ENCODE data around the gene PATL2.
"Not testable (repeated sequence)": the region's sequence is repeated elsewhere in the genome, so short reads cannot be mapped to it uniquely, and the experiment has no call there.

DNA sequence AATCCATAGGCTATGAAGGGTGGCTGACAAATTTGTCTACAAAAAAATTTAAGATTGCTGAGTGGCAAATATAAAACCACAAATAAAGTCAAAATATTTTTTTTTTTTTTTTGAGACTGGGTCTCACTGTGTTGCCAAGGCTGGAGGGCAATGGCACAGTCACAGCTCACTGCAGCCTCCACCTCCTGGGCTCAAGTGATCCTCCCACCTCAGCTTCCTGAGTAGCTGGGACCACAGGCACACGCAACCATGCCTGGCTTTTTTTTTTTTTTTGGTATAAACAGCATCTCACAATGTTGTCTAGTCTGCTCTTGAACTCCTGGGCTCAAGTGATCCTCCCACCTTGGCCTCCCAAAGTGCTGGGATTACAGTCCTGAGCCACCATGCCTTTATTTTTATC, 20.9 kb downstream of the PATL2 start:
- not testable (repeated sequence) for TF ChIP-seq EZH2phosphoT487, EZH2 (IDR thresholded peaks at IDR 0.05)
- TF ChIP-seq, protein P1, sequence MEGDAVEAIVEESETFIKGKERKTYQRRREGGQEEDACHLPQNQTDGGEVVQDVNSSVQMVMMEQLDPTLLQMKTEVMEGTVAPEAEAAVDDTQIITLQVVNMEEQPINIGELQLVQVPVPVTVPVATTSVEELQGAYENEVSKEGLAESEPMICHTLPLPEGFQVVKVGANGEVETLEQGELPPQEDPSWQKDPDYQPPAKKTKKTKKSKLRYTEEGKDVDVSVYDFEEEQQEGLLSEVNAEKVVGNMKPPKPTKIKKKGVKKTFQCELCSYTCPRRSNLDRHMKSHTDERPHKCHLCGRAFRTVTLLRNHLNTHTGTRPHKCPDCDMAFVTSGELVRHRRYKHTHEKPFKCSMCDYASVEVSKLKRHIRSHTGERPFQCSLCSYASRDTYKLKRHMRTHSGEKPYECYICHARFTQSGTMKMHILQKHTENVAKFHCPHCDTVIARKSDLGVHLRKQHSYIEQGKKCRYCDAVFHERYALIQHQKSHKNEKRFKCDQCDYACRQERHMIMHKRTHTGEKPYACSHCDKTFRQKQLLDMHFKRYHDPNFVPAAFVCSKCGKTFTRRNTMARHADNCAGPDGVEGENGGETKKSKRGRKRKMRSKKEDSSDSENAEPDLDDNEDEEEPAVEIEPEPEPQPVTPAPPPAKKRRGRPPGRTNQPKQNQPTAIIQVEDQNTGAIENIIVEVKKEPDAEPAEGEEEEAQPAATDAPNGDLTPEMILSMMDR (IDR thresholded peaks at IDR 0.05): not testable (repeated sequence)
